NCI-H69 (cell line): Measurements from ENCODE around the gene ALDH1A1.

Experiments used
- DNase-seq: peaks from one replicate; lab custom pipeline; 2025; lab: John Stamatoyannopoulos, UW

The ALDH1A1 gene

DNA sequence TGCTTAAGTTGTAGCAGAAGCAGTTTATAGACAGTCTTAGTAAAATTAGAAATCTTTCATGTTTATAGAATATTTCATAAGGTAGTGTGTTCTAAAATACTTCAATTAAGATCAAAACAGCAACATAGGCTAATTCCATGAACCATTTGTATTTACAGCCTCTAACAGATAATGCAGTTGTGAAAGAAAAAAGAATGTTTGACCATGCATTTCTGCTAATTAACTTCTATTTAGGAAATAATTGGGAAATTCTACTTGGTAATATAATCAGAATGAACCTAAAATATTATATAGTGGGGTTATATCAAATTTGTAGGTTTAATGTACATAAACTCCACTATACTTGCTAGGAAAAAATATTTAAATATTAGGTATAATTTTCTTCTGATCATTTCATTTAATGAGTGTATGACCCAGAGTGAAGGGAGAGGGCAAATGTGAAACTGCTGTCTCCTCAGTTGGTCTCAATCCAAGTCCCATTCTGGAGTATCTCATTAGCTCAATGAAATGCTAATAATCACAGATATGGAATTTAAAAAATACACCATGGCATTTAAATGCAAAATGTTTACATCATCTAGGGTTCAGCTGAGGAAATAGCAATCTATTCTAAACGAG is 34.9 kb downstream of the ALDH1A1 start:
- no peak for DNase-seq

DNA sequence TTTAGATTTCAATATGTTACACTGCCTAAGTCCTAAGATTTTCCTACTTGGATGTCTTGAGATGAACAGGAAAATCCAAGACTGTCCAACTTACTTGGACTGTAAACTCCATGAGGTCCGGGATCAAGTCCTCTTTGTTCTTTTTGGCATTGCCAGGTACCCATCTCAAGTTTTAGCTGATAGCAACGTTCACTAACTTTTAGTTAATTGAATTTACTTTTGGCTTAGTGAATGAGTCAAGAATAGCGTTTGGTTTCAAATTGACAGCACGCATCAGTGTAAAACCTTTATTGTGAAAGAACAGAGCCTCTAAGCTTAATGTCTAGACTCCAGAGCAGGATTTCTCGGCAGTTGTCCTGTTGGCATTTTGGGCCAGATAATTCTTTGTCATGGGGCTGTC is 37.2 kb downstream of the ALDH1A1 start:
- DNase-seq = no peak

DNA sequence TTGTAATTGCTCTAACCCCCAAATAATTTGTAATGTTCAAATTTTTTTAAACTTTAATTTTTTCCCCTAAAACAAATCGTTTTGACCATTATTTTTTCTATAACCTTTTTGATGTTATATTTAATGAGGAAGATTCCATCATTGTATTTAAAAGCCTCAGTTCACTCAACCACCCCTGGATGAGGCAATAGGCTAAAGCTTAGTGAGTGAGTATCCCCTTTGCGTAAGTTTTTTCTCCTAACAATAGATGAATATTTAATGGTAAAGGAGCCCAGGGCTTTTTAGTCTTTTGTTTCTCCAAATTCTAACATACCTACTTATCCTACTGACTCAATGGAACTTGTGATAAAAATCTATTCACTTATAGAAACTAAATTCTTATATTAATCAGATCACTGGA is 38.1 kb downstream of the ALDH1A1 start:
- DNase-seq = no peak

DNA sequence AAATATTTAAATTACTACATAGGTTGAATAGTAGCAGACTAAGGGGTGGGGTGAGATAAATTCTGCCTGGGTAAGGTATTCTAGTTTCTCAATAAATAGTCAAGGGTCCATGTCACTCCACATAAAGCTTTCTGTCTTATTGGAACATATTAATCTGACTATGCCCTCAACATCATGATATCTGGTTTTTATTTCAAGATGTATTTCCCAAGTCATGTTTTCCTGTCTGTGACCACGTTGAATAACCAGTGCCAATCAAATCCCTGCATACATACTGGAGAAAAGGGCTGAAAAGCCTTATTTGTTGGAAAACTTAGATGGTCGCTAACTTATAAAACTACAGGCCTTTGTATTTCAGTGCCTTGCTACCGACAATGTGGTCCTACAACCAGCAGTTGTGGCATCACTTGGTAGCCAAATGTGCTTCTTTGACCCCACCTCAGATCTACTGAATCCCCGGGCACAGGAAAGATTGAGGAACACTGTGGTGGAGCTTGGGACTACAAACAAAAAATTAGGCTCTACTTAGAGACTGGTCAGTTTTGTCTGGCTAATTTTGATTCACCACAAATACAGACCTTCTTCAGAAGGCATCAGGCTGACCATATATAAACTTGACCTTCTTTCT is 39.4 kb downstream of the ALDH1A1 start:
- DNase-seq = no peak

DNA sequence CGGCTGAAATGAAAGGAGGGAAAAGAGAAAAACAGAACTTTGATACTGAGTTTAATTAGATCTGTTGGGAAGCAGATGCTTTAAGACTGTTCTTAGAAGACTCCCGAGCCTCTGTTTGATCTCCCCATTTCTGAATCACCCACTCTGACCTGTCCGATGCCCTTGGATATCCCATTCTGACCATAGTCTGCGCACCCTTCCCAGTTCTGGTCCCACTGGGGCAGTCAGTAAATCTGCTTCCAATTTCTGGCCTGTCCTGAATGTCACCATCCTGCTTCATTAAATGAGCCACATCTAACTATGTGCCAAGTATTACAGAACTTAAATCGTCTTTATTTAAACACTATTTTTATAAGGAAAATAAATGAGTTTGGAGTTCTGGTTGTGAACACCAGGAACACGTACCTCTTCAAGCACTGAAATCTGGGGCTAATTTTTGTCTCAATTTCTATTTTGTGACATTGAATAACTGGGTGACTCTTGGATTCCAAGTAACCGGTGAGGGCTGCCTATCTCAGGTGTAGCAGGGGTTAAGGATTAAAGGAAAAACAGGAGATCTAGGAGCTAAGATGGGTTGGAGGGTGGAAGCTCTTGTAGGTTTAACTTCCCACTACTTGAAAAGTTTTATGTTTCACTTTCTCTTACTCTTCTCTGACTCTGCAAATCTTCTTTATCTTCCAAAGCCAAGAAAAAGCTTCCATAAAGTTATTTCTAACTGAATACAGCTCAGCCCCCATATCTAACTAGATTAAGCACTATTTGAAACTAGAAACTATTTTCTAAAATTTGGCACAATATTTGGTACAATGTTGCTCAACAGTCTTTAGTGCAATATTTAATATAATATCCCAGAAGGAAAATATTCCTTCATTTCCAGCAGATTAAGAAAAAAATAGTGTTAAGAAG is 40.1 kb downstream of the ALDH1A1 start:
- DNase-seq = no peak

DNA sequence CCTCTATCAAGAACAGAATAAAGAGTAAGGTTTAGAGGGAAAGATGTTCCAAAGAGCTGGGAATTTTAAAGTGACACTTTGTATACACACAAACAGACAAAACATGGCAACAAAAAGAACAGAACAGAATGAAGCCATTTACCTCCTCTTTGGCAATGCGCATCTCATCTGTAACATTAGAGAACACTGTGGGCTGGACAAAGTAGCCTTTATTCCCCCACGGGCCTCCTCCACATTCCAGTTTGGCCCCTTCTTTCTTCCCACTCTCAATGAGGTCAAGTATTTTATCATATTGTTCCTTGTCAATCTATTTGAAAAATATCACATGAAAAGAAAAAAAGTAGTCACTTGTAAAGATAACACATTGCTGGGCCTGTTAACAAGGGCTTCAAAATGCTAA is 41.0 kb downstream of the ALDH1A1 start:
- no peak for DNase-seq

DNA sequence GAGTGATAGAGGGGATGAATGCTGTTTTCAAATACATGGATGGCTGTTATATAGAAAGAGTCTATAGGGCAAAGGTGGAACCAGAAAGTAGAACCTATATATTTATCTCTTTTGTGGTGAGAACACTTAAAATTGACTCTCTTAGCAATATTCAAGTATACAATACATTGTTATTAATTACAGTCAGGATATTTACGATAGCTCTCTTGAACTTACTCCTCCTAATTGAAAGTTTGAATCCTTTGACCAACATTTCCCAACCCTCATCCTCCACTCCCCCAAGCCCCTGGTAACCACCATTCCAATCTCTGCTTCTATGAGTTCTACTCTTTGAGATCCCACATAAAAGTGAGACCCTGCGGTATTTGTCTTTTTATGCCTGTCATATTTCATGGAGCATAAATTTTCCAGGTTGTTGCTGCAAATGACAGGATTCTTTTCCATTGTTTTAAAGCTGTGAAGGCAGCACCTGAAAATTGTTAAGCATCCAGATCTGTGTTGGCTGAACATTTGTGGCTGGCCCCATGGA is 41.5 kb downstream of the ALDH1A1 start:
- DNase-seq = no peak

DNA sequence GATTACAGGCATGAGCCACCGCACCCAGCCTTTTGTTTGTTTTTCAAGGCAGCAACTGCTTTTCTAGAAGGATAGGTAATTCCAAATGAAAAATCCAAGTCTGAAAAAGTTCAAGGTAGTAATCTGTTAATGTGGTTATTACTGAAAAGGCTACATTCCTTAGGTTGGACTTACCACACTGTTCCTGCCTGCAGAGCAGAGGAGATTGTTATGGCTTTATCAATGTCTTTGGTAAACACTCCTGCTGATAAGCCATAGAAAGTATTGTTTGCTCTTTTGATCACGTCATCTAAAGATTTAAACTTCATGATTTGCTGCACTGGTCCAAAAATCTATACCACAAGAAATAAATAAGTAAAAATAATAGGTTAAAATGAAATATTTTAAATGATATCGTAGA is 43.4 kb downstream of the ALDH1A1 start:
- no peak for DNase-seq

DNA sequence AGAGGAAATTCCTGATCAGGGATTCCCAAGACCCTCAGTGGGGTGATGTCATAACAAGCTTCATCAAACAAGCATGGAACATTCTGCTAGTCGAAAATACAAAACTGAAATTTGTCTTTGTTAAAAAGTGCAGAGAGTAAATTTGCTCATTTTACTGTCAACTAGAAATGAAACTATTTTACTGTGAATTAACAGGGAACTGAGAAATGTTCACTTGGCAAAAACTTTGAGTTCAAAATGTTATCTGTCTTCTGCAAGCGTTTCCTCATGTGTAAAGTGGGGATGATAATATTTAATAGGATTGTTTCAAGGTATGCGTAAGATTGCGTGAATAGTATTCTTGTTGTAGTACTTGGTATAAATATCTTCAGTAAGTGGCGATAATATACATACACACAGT is 45.4 kb downstream of the ALDH1A1 start:
- no peak for DNase-seq

DNA sequence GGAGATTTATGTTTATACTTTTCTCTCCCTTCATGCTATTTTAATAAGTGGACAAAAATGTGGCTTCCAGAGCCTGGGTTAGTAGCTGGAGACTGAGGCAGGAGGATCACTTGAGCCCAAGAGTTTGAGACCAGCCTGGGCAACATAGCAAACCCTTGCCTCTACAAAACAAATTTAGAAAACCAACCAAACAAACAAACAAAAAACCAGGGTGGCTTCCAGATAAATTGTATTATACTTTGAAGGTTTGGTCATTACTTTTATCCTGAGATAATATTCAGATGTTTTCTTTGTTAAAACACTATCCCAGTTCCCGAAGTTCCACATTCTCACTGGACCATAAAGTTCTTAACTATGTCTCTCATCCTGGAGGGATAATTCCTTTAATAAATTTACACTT is 46.0 kb downstream of the ALDH1A1 start:
- DNase-seq = no peak

DNA sequence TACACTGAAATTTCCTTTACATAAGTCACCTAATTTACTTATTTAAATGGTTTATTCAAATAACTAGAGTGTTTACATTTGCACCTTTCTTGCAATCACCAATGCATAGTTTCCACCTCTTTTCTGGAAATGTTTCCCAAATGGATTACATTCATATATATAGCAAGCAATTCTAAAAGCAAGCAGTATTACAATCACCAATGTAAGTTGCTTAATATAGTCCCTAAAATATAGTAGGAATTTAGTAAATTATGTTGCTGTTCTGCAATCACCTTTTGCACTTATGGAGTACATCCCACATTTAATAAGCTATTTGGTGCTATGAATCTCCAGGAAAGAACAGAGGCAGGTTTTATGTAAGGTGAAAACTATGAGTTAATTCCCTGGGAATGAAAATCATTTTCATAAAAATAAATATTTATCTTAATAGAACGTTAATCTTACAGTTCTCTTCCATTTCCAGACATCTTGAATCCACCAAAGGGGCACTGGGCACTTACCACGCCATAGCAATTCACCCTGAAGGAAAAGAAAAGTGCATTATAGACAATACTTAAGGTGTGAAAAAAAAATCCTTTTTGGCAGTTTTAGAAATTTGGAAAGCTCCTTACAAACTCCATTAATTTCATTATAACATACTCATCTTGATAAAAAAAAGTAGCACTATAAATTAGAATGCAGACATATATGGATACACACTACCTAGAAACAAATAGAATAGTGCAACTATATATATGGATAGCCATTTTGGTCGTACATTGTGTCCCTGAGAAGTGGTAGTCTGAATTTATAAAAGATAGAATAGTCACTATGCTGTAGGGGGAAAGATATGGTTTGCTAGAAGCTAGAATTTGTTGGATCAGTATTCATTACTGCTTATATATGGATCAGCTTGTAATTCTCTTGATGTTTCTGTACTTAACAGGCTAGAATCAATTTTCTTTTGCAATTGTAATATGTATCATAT is 47.1 kb downstream of the ALDH1A1 start:
- no peak for DNase-seq

DNA sequence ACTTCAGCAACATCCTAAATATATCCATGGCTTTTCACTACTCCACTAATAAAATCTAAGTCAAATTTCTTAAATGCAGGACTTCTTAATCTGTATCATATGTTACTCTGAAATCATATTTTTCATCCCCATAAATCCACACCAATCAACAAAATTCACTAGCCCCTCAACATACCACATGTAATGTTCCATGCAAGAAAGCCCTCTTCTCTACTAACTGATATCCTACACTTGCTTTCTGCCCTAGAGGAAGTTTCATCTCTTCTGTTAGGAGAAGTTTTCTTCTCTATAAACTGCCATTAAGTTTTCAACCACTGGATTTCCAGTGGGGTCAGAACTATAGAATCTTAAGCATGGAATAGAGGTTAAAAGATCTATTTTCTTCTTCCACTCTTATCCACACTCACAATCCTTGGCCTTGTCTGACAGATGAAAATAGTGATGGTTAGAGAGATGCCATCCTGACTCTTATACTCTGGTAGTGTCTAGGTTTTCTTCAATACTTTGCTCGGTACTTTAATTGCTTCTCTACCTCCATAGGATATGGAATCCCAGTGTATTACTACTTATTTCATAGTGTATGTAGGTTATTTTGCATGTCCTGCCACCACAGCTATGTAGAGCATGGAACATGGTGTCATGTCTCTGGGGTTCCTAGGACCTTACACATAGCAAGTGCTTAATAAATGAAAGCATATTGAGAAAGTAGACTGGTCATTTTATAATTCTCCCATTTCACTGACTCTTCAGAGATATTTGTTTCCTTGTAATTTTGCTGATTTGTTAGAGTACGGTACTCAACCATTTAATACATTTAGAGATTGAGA is 48.4 kb downstream of the ALDH1A1 start:
- no peak for DNase-seq

DNA sequence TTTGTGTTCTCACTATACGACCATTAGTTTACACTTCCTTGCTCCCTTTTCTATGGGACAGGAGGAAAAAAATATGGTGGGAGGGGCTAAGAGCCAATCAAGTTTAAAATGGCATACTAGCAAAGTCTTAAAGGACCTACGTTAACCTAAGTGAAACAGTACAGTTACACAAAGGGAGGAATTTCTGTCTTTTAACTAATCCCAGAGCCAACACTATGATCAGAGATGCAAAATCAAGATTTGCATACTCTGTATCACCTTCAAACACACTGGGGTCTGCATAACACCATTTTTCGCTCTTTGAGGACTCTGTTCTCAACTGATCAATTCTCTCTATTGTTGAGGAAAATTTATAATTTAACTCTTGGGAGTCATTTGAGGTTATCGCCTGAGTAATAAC is 49.8 kb downstream of the ALDH1A1 start:
- no peak for DNase-seq

DNA sequence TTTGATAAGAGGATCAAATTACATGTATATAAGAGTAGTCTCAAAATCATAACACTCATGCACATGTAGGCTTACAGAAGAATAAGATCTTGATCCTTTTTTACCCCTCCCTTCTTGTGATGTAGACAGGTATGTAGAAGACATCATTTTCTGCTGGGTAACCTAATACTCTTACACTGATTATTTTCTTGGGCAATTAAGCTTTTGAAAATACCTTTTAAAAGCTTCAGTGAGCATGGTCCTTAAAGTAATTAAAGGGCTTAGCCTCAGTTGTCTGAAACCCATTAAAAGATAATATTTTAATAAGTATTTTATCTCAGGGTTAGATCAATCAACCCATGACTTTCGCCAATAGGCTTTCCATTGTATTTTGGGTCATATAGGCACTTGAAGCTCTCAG is 50.6 kb downstream of the ALDH1A1 start:
- peak; percentile 62 for DNase-seq

DNA sequence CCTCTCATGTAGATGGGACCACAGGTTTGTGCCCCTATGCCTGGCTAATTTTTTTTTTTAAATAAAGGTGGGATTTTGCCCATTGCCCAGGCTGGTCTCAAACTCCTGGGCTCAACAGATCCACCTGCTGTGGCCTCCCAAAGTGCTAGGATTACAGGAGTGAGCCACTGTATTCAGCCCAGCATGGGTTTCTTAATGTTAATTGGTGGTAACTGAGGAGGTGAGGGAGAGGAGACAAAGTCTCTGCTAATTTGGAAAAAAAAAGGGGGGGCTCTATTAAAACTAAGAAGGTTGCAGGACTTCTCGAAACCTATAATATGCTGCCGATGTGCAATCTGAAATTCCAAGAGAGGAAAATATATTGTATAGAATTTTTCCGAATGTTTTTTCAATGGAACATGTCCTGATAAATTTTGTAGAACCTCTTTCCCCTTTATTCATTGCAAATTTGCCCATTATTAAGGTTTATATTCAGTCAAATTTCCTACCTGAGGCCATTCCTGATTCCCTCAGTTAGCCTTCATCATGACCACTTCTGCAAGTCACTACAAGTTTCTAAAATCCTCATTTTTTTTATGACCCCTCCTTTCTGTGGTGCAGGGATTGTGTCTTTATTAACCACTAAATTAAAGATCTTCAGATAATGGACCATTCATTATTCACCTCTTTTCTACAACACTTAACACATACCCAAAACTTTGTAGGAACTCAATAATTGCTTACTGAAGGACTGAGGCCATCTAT is 52.9 kb downstream of the ALDH1A1 start:
- no peak for DNase-seq

DNA sequence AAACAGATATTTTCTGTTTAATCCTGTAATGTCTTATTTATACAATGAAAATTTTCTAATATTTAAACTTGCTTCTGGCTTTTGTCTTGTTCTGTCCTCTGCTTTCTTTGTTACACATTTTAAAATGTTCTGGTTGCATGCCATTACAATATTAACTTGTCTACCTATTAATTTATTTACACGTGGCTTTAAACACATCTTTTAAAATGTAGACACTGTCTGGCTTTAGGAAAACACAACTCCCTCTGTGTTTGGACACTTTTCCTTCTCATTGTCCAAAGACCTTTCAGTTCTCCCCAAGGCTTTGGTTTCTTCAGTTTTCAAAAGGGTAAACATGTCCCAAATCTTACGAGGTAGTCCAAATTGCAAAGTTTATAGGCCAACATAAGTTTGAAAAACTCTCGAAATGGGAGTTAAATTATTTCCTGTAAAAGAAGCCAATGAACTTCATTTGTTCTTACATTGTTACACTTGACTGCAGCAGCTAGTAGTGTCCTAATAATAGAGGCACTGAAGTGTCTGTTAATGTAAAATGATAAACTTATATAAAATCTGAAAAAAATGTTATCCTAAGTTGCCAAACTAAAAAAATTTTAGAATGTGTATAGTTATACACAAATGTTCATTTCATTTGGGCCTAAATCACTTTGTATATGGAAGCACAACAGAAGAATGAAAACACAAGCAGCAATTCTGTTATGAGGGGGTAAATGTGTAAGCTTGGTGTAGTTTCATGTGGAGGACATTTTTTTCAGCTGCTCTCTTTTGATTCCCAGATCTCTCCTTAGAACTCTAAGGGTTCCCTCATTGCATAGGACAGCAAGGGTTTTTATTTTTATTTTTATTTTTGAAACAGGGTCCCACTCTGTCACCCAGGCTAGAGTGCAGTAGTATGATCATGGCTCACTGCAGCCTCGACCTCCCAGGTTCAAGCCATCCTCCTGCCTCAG is 53.8 kb downstream of the ALDH1A1 start:
- DNase-seq = no peak

DNA sequence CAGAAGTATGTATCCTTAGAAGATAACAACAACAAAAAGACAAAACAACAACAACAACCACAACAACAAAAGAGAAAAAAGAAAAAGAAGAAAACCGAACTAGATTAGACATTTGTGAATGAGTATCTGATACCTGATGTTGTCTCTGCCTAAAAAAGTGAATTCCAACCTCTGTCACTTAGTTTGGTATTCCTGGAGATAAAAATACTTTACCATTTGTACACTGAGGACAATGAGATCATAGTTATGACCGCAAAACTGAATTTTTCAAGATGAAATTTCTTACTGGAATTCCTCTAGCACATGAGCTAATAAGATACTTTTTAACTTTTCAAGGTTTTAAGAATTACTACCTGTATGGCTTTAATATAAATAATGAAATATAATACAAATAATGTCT is 54.5 kb downstream of the ALDH1A1 start:
- no peak for DNase-seq

DNA sequence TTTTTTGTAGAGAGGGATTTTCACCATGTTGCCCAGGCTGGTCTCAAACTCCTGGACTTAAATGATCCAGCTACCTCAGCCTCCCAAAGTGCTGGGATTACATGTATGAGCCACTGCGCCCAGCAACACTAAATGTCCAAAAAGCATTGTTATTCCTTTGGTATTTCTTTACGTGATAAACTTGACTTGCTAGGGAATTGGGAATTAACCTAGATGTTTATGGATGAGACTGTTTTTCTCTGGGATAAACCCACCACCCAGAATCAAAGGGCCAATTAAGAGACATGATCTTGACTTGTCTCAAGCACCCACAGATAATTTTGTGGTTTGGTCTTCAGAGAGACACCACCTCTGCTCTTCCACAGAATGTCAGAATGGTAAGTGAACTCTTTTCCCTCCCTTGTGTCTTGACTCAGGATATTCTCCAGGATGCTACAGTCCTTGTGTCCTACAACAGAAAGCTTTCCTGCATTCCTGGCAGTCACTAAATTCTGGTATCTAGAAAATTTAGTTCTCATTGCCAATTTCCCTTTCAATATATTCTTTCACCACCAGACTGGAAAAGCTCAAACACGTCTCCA is 55.7 kb downstream of the ALDH1A1 start:
- DNase-seq = no peak

DNA sequence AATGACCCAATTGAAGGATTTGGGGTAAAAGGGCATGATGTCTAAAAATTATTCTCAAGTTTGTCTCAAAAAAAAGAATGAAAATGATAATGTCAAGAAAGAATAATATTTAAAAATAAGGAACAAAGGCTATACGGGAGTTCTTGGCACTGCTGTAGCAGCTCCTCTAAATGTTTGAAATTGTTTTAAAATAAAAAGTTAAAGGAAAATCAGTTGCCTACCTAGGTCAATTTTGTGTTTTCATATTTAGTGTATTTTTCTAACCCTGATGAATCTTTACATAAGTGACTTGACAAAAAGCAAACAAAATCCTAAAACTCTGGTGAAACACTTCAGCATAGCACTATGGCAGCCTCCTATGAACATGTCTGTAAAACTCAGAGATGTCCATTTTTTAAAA is 56.4 kb downstream of the ALDH1A1 start:
- no peak for DNase-seq
